C1 segment of cervical spinal cord (tissue), 14 donors: ENCODE results near the gene ZNF610.

Source experiments
- DNase-seq, 14 donors: peaks; one replicate each; lab custom pipeline; 2025; lab: John Stamatoyannopoulos, UW

Gene ZNF610

DNA sequence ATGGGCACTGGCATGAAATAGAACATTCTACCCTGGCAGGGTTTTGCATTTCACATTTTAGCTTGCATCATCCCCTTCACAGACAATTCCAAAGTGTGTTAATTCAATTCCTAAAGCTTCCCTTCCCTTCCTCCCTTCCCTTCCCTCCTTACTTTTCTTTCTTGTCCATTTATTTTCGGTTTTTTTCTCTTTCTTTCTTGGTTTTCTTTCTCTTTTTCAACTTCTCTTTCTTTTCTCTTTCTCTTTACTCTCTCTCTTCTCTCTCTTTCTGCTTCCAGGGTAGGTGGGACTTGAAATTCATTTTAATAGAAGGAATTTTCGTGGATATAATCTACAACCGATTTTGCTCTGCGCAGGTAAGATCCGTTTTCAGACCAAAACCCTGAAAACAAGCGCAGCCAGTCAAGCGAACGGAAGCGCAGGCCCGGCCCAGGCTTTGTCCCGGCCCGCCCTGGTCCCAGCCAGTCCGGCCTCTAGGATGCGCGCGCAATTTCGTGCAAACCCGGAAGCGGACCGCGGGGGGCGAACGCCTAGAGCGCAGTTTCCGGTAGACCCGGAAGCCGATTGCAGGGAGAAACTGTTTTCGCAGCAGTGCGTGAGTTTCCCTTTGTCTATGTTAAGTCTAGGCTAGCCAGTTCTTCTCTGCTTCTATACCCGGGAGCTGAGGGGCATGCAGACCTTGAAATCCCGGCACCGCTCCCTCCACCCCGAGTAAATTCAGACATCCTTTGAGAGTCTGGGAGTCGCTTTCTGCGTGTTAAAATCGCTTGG lies 61.5 kb downstream of the ZNF610 start, which contains the start of gene ZNF528:
TSS of gene ZNF528 (plus strand) at position 540 of the 771 bp plus-strand sequence. CDS start 4,165 bp downstream, outside the sequence.
- peak; percentile 58 to 96 (median 86) for DNase-seq

DNA sequence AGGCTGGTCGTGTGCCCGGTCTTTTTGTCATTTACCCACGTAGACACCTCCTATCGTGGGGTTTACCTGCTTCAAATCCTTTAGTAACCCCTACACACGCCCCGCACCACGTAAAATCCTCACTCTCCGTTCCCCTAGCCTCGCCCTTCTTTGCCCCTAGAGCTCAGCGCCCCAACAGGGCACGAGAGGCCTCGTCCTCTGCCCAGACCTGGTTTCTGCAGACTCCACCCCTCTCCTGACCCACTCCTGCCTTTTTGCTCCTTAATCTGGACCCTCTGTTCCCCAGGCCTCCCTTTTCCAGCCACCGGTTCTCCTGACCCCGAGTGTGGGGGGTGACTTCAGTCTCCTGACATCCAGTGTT lies 62.0 kb downstream of the ZNF610 start:
- no peak for DNase-seq

DNA sequence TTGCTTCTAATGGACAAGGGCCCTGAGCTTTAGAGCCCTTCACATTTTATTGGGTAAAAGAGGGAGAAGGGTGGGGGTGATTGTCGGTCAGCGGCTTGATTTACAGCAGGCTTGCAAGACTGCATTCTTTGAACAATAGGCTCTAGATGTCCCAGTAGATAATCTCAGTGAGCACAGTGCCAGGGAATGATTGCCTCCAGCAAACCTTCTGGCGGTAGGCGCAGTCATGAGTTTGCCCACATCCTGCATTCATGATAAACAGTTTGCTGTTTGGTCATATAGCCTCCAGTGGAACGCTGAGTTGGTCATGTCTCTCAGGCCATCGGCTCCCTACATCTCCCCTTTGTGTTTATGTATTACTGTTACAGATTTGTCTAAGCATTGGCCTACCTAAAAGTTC lies 74.2 kb downstream of the ZNF610 start:
- no peak for DNase-seq

- no peak for DNase-seq
Observed at GRCh38 chr19:52415711-52416110, 79.7 kb downstream of the ZNF610 start.
